ENCODE results near the gene COG8. TPM values are rescaled to one million over a fixed set of nuclear protein-coding genes. Genes with fewer than 3 reads are reported as not detected.
A peak's percentile ranks its signal among the peaks of the same experiment; 100 is the strongest.

COG8 gene
- total RNA-seq, 4 donors from 2014 or later, result 63.3 to 84.2 (median 74.7) TPM

DNA sequence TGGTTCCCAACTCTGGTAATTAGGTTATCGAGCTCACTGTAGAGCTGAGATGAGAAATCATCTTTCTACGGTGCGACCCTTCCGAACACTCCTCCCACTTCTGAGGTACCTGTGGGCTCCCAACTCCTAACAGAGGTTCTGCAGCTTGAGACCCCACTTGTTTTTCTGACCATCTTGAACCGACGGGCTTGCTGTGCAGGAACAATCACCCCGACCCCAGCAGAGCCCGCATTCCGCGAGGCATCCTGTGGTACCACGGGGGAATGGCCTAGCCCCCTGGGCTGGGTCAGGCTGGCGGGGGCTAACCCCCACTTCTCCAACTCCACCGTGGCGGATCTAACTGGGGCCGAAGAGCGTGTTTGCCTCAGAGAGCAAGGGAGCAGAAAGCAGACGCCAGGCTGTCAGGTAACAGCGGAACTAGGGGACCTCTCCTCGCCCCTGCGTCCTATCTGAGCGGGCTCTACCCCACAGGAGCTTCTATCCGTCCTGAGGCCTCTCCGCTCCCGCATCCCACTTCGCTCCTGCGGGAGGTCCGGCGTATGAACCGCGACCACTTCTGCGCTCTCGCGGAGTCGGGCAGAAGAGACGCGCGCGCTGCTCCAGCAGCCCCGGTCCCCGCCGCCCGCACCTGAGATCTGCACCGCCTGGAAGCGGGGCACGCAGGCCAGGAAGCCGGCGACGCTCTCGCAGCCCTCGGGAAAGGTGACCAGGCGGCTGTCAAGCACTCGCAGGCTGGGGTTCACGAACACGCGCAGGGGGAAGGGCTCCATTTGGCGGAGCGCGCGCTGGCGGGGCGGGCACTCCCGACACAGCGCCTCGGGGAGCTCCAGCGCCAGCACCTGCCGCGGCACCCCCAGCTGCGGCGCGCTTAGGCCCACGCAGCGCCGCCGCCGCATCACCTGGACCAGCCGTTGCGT lies 9.7 kb downstream of the COG8 start:
- H3K9me3 ChIP-seq, result no peaks in the 10 kb centered on the region
- H3K36me3 ChIP-seq, result peaks cover 24 to 37% of the 10 kb centered on the region in 2 donors
- TF ChIP-seq, protein P1, sequence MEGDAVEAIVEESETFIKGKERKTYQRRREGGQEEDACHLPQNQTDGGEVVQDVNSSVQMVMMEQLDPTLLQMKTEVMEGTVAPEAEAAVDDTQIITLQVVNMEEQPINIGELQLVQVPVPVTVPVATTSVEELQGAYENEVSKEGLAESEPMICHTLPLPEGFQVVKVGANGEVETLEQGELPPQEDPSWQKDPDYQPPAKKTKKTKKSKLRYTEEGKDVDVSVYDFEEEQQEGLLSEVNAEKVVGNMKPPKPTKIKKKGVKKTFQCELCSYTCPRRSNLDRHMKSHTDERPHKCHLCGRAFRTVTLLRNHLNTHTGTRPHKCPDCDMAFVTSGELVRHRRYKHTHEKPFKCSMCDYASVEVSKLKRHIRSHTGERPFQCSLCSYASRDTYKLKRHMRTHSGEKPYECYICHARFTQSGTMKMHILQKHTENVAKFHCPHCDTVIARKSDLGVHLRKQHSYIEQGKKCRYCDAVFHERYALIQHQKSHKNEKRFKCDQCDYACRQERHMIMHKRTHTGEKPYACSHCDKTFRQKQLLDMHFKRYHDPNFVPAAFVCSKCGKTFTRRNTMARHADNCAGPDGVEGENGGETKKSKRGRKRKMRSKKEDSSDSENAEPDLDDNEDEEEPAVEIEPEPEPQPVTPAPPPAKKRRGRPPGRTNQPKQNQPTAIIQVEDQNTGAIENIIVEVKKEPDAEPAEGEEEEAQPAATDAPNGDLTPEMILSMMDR (IDR thresholded peaks at IDR 0.05), result no peak
- TF ChIP-seq POLR2A (IDR thresholded peaks at IDR 0.05), result no peak
- H3K4me1 ChIP-seq, result peaks cover 40 to 58% of the 10 kb centered on the region in 2 donors
- 13 to 19% methylated on average over 19 to 25 of the region's 77 CpGs for WGBS, 2 donors
- peak overlapping the region; percentile 73 to 76 (median 76) for H3K4me3 ChIP-seq (replicated peaks in 1 of 3)
- intact Hi-C loops (cut with DNase I), result loop anchor here (10.0 kb wide), 1 partner anchor 55 kb away; the partner anchor contains the start of gene TERF2
- no peaks in the 10 kb centered on the region for H3K27me3 ChIP-seq
- DNase-seq, result peak; percentile 56 to 59
- peak overlapping the region in 1 of 3 donors; percentile 90 for H3K27ac ChIP-seq

DNA sequence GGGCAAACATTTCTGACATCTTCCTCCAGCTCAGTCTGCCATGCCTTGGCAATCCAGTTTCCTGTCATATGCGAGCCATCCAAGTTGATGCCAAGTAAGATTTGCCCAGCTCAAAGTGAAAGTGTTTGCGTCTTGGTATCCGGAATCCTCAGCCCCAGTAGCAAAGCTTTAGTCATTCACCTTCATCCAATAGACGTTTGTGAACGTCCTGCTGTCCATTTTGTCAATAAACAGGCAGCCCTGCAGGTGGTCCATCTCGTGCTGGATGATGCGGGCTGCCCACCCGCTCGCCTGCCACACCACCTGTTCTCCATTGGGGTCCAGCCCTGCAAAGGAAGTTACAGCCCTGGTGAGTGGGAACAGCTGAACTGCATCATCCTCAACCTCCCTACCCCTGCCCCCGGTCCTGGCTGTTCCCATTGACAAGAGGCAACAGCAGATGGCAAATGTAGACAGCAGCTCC lies 10.5 kb downstream of the COG8 start:
- no peak for TF ChIP-seq POLR2A (IDR thresholded peaks at IDR 0.05)
- TF ChIP-seq, protein P1 (IDR thresholded peaks at IDR 0.05), result no peak
- no peaks in the 10 kb centered on the region for H3K9me3 ChIP-seq
- H3K27me3 ChIP-seq, result no peaks in the 10 kb centered on the region
- peaks cover 40 to 65% of the 10 kb centered on the region in 2 donors for H3K4me1 ChIP-seq
- H3K36me3 ChIP-seq, result peaks cover 19 to 33% of the 10 kb centered on the region in 2 donors
- WGBS, 2 donors, result 76 to 78% methylated on average over 10 of the region's 10 CpGs
- no peak overlapping the region for H3K27ac ChIP-seq
- H3K4me3 ChIP-seq (replicated peaks in 1 of 3), result no peak overlapping the region
- intact Hi-C loops (cut with DNase I), result no loop called here
- no peak for DNase-seq

DNA sequence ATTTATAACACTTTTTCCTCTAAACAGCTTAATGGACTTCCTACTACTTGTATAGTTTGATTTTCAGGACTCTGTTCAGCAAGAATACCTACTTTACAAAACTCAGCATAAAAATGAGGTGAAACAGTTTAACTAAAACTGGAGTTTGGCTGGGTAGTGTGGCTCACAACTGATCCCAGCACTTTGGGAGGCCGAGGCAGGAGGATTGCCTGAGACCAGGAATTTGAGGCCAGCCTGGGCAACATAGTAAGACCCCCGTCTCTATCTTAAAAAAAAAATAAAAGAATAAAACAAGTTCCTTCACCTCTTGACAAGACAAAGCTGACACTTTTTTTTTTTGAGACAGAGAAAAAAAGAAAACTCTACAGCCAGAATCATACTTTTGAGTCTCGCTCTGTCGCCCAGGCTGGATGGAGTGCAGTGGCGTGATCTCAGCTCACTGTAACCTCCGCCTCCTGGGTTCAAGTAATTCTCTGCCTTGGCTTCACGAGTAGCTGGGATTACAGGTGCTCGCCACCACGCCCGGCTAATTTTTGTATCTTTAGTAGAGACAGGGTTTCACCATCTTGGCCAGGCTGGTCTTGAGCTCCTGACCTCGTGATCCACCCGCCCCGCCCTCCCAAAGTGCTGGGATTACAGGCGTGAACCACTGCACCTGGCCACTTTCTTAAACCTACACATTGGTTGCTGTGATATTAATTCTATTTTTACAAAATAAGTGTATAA lies 11.6 kb downstream of the COG8 start:
- H3K27ac ChIP-seq, result peak overlapping the region in 2 of 3 donors; percentile 59 to 63
- no peaks in the 10 kb centered on the region for H3K9me3 ChIP-seq
- TF ChIP-seq POLR2A (IDR thresholded peaks at IDR 0.05), result no peak
- peaks cover 40 to 67% of the 10 kb centered on the region in 2 donors for H3K4me1 ChIP-seq
- intact Hi-C loops (cut with DNase I), result no loop called here
- H3K27me3 ChIP-seq, result no peaks in the 10 kb centered on the region
- DNase-seq, result peak in 1 of 2 donors; percentile 27
- peaks cover 27 to 33% of the 10 kb centered on the region in 2 donors for H3K36me3 ChIP-seq
- H3K4me3 ChIP-seq (replicated peaks in 1 of 3), result no peak overlapping the region
- 89% methylated on average over 14 of the region's 14 CpGs for WGBS, 2 donors

DNA sequence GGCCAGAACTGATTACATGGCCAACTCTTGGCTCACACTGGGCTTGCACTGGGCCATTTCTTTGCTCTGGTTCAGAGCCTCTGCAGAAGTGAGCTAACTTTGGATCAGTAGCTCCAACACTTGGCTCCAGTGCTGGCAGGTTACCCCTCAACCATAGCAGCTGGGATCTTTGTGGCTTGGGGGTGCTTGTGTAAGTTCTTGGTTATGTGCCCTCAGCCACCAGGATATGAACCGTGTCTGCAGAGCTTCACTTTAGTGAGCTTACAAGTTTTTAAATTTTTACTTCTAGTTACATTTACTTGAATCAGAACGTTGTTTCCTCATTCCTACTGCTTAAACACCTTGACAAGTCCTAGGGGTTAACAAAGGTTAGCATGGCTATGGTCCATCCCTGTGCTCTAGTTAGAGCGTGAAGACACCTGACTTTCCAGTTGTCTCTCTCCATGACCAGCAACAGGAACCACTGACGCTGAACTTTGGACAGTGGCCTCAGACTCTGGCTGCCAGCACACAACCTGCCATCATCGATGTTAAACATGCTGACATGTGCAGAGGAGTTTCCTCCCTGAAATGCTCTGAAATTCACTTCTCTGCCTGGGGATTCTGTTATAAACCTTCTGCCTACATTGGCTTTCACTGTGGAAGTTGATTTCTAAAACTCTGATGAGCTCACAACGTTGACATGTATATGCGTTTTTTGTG lies 13.0 kb downstream of the COG8 start:
- peaks cover 40 to 67% of the 10 kb centered on the region in 2 donors for H3K4me1 ChIP-seq
- H3K4me3 ChIP-seq (replicated peaks in 1 of 3), result no peak overlapping the region
- peak; percentile 75 to 83 for DNase-seq
- WGBS, 2 donors, result 39 to 43% methylated on average over 7 of the region's 7 CpGs
- no peaks in the 10 kb centered on the region for H3K27me3 ChIP-seq
- peak overlapping the region; percentile 59 to 63 (median 59) for H3K27ac ChIP-seq
- no peak for TF ChIP-seq POLR2A (IDR thresholded peaks at IDR 0.05)
- TF ChIP-seq, protein P1 (IDR thresholded peaks at IDR 0.05), result no peak
- H3K36me3 ChIP-seq, result peaks cover 37 to 40% of the 10 kb centered on the region in 2 donors
- intact Hi-C loops (cut with DNase I), result no loop called here
- H3K9me3 ChIP-seq, result no peaks in the 10 kb centered on the region

- no peak for DNase-seq
- H3K9me3 ChIP-seq, result no peaks in the 10 kb centered on the region
- H3K36me3 ChIP-seq, result peaks cover 42 to 45% of the 10 kb centered on the region in 2 donors
- intact Hi-C loops (cut with DNase I), result no loop called here
- H3K4me1 ChIP-seq, result peaks cover 40 to 61% of the 10 kb centered on the region in 2 donors
- no peak overlapping the region for H3K4me3 ChIP-seq (replicated peaks in 1 of 3)
- peak overlapping the region; percentile 17 to 38 (median 22) for H3K27ac ChIP-seq
- WGBS, 2 donors, result 71 to 80% methylated on average over 6 of the region's 6 CpGs
- TF ChIP-seq, protein P1 (IDR thresholded peaks at IDR 0.05), result no peak
- TF ChIP-seq POLR2A (IDR thresholded peaks at IDR 0.05), result no peak
- H3K27me3 ChIP-seq, result no peaks in the 10 kb centered on the region
Observed at GRCh38 chr16:69325784-69326171, 13.6 kb downstream of the COG8 start.
